Measurements from ENCODE around the gene RERG.

RERG gene

GRCh38 chr12:15181017-15181683, 40.1 kb downstream of the RERG start (continued):
- TF ChIP-seq ATF2 (tag by site-specific recombination; IDR thresholded peaks at IDR 0.05; ENCODE audit: low read depth) (no peak), PRDM2 (tag by site-specific recombination; IDR thresholded peaks at IDR 0.05; ENCODE audit: borderline replicate concordance) (no peak), ZNF624 (tag by site-specific recombination; IDR thresholded peaks at IDR 0.05) (no peak), ZBTB48 (tag by site-specific recombination; IDR thresholded peaks at IDR 0.05) (no peak), ZNF560 (tag by site-specific recombination; IDR thresholded peaks at IDR 0.05; ENCODE audit: borderline replicate concordance) (no peak)

- ChIA-PET CTCF (interaction anchor here (0.6 to 1.5 kb wide), 8 partner anchors 9 to 1576 kb away, joined by 3 to 6 read pairs (median 3); partner anchors contain the start of gene RERG), POLR2A (no interaction called here)
- no peak for TF ChIP-seq PATZ1 (tag by site-specific recombination; IDR thresholded peaks at IDR 0.05)
- no peak for TF ChIP-seq ZNF121 (tag by site-specific recombination; IDR thresholded peaks at IDR 0.05)
- TF ChIP-seq ZNF112 (tag by site-specific recombination; IDR thresholded peaks at IDR 0.05) = no peak
- Histone ChIP-seq H3K9me3 (ENCODE audit: control insufficient read depth, insufficient read depth, low read depth, low read length) (no peaks in the 10 kb centered on the region), H3K27ac (ENCODE audit: extremely low read depth, low read depth, low read length) (no peak overlapping the region), H3K36me3 (ENCODE audit: control insufficient read depth in 2 of 2, insufficient read depth in 1 of 2, low read length in 2 of 2) (no peaks in the 10 kb centered on the region), H3K4me1 (ENCODE audit: control insufficient read depth, insufficient read depth, low read length) (0 out of 2 replicates have a peak, but pooled peaks cover 2% of the 10 kb centered on the region), H3K4me3 (ENCODE audit: low read depth, low read length) (no peak overlapping the region)
Observed at GRCh38 chr12:15180325-15180724, 40.9 kb downstream of the RERG start.

GRCh38 chr12:15179672-15180071, 41.5 kb downstream of the RERG start:
- TF ChIP-seq ZNF626 (tag by site-specific recombination; IDR thresholded peaks at IDR 0.05) (no peak), ZNF37A (tag by site-specific recombination; IDR thresholded peaks at IDR 0.05) (no peak), ZBTB20 (tag by site-specific recombination; IDR thresholded peaks at IDR 0.05) (no peak), SCRT2 (tag by site-specific recombination; IDR thresholded peaks at IDR 0.05) (no peak), ZNF112 (tag by site-specific recombination; IDR thresholded peaks at IDR 0.05) (no peak), ZNF16 (tag by site-specific recombination; IDR thresholded peaks at IDR 0.05; ENCODE audit: low read depth) (no peak), ZNF658 (tag by site-specific recombination; IDR thresholded peaks at IDR 0.05) (no peak), OVOL3 (tag by site-specific recombination; IDR thresholded peaks at IDR 0.05) (no peak), ZNF133 (tag by site-specific recombination; IDR thresholded peaks at IDR 0.05) (no peak)
- Histone ChIP-seq H3K4me3 (ENCODE audit: low read depth, low read length) (no peak overlapping the region), H3K27ac (ENCODE audit: extremely low read depth, low read depth, low read length) (no peak overlapping the region), H3K4me1 (ENCODE audit: control insufficient read depth, insufficient read depth, low read length) (0 out of 2 replicates have a peak, but pooled peaks cover 2% of the 10 kb centered on the region), H3K9me3 (ENCODE audit: control insufficient read depth, insufficient read depth, low read depth, low read length) (no peaks in the 10 kb centered on the region), H3K36me3 (ENCODE audit: control insufficient read depth in 2 of 2, insufficient read depth in 1 of 2, low read length in 2 of 2) (no peaks in the 10 kb centered on the region)
- ChIA-PET CTCF (interaction anchor here (0.7 to 1.1 kb wide), 2 partner anchors 12 to 1575 kb away, joined by 3 read pairs; no protein-coding TSS in a partner anchor), POLR2A (no interaction called here)

Measured in HEK293 (cell line).